ENCODE measurements around the gene MDFIC.

MDFIC gene

DNA sequence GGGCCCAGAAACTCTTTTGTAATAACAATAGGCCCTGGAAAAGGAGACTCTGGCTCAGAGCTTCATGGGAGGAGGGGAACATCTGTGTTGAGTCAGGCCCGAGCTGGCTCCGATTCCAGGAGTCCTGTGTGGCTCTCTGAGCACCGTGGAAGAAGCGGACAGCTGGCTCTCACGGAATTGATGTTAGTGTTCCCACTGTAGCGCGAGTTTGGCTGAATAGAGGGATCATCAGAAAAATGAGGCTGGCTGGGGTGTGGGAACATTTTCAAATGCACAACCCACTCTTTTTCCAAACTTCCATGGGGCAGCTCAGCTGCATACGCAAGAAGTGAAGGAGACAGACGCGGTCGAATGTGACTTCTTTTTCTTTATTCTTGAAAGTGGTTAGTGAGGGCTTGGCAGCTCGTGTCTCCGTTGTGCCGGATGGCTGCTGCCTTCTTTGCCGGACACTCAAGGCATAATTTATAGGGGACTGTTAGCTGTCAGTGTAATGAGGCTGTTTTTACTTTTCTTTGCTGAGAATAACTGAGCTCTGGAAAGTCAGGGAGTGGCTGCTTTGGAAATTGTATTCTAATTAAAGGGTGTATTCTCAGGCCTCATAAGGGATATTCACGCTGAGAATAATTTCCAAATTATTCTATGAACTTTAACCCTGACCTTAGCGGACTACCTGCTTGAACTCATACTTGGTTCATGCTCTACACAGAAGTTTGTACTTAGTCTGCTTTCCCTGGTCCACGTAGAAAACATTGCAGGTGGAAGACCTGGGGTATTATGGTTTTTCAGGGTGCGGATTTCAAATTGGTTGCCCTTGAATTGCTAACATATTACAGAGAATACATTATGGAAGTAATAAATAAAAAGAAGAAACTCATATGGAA, 23.1 kb downstream of the MDFIC start:
- no peak overlapping the region for H3K27ac ChIP-seq (ENCODE audit: low read depth, low read length)
- H3K4ac ChIP-seq (ENCODE audit: low read depth, low read length) = no peak overlapping the region
- no peak overlapping the region for H2BK5ac ChIP-seq (ENCODE audit: low read depth, low read length, poor library complexity)
- no peak overlapping the region for H2AFZ ChIP-seq (ENCODE audit: insufficient read depth, low read length, poor library complexity)
- peaks cover 2 to 4% of the 10 kb centered on the region in 2 experiments for H3K36me3 ChIP-seq (ENCODE audit: control insufficient read depth in 1 of 2, insufficient read depth in 2 of 2, low read length in 2 of 2)
- H3K79me1 ChIP-seq (ENCODE audit: low read length) = no peaks in the 10 kb centered on the region
- H3K4me3 ChIP-seq (ENCODE audit: low read depth, low read length) = no peak overlapping the region
- H2BK120ac ChIP-seq (ENCODE audit: insufficient read depth, low read length, poor library complexity) = no peak overlapping the region
- no peak overlapping the region for H4K8ac ChIP-seq (ENCODE audit: low read depth, low read length)
- no CpG with 5 or more reads among the region's 19 CpGs for WGBS (ENCODE audit: extremely low coverage, insufficient coverage, insufficient read length)
- H3K18ac ChIP-seq (ENCODE audit: low read length) = no peak overlapping the region
- H2AK5ac ChIP-seq (ENCODE audit: low read length) = no peak overlapping the region
- H3K9ac ChIP-seq (ENCODE audit: low read length) = no peak overlapping the region
- no peak overlapping the region for H4K91ac ChIP-seq (ENCODE audit: low read depth, low read length)
- no peak overlapping the region for H3K23ac ChIP-seq (ENCODE audit: low read length)
- H3K9me3 ChIP-seq (ENCODE audit: insufficient read depth, low read depth, low read length) = no peaks in the 10 kb centered on the region
- H4K12ac ChIP-seq (ENCODE audit: low read depth, low read length) = no peak overlapping the region
- H3K14ac ChIP-seq (ENCODE audit: low read length) = no peak overlapping the region
- H3K27me3 ChIP-seq (ENCODE audit: insufficient read depth, low read length) = no peaks in the 10 kb centered on the region
- H3K4me2 ChIP-seq (ENCODE audit: low read length) = no peak overlapping the region
- H3K79me2 ChIP-seq (ENCODE audit: control insufficient read depth, insufficient read depth, low read length, poor library complexity) = no peaks in the 10 kb centered on the region
- no peak overlapping the region for H2BK12ac ChIP-seq (ENCODE audit: low read length)
- H3K4me1 ChIP-seq (ENCODE audit: control insufficient read depth in 1 of 2, insufficient read depth in 2 of 2, low read length in 2 of 2) = no peaks in the 10 kb centered on the region
- DNase-seq = no peak

GRCh38 chr7:114949231-114949630, 27.3 kb downstream of the MDFIC start:
- Histone ChIP-seq H3K79me2 (ENCODE audit: control insufficient read depth, insufficient read depth, low read length, poor library complexity) (no peaks in the 10 kb centered on the region), H2AFZ (ENCODE audit: insufficient read depth, low read length, poor library complexity) (no peak overlapping the region), H3K36me3 (ENCODE audit: control insufficient read depth in 1 of 2, insufficient read depth in 2 of 2, low read length in 2 of 2) (peaks cover 2 to 4% of the 10 kb centered on the region in 2 experiments), H4K8ac (ENCODE audit: low read depth, low read length) (no peak overlapping the region), H3K4me2 (ENCODE audit: low read length) (no peak overlapping the region), H3K4me1 (ENCODE audit: control insufficient read depth in 1 of 2, insufficient read depth in 2 of 2, low read length in 2 of 2) (no peaks in the 10 kb centered on the region), H2BK12ac (ENCODE audit: low read length) (no peak overlapping the region), H3K4me3 (ENCODE audit: low read depth, low read length) (no peak overlapping the region), H3K18ac (ENCODE audit: low read length) (no peak overlapping the region), H3K23ac (ENCODE audit: low read length) (no peak overlapping the region), H3K4ac (ENCODE audit: low read depth, low read length) (no peak overlapping the region), H2BK5ac (ENCODE audit: low read depth, low read length, poor library complexity) (no peak overlapping the region), H3K27me3 (ENCODE audit: insufficient read depth, low read length) (no peaks in the 10 kb centered on the region), H2BK120ac (ENCODE audit: insufficient read depth, low read length, poor library complexity) (no peak overlapping the region), H2AK5ac (ENCODE audit: low read length) (no peak overlapping the region), H4K12ac (ENCODE audit: low read depth, low read length) (no peak overlapping the region), H3K9me3 (ENCODE audit: insufficient read depth, low read depth, low read length) (no peaks in the 10 kb centered on the region), H3K14ac (ENCODE audit: low read length) (no peak overlapping the region), H3K79me1 (ENCODE audit: low read length) (no peaks in the 10 kb centered on the region), H3K27ac (ENCODE audit: low read depth, low read length) (no peak overlapping the region), H4K91ac (ENCODE audit: low read depth, low read length) (no peak overlapping the region), H3K9ac (ENCODE audit: low read length) (no peak overlapping the region)
- DNase-seq = no peak
- WGBS (ENCODE audit: extremely low coverage, insufficient coverage, insufficient read length) = no CpG with 5 or more reads among the region's 1 CpG

- H3K4ac ChIP-seq (ENCODE audit: low read depth, low read length) = no peak overlapping the region
- no peak overlapping the region for H2BK120ac ChIP-seq (ENCODE audit: insufficient read depth, low read length, poor library complexity)
- H3K79me2 ChIP-seq (ENCODE audit: control insufficient read depth, insufficient read depth, low read length, poor library complexity) = no peaks in the 10 kb centered on the region
- H4K8ac ChIP-seq (ENCODE audit: low read depth, low read length) = no peak overlapping the region
- no peak overlapping the region for H3K23ac ChIP-seq (ENCODE audit: low read length)
- no peaks in the 10 kb centered on the region for H3K36me3 ChIP-seq (ENCODE audit: control insufficient read depth in 1 of 2, insufficient read depth in 2 of 2, low read length in 2 of 2)
- no peak overlapping the region for H2AK5ac ChIP-seq (ENCODE audit: low read length)
- no peak overlapping the region for H3K27ac ChIP-seq (ENCODE audit: low read depth, low read length)
- no peak overlapping the region for H3K9ac ChIP-seq (ENCODE audit: low read length)
- no peak overlapping the region for H3K4me3 ChIP-seq (ENCODE audit: low read depth, low read length)
- H3K4me1 ChIP-seq (ENCODE audit: control insufficient read depth in 1 of 2, insufficient read depth in 2 of 2, low read length in 2 of 2) = no peaks in the 10 kb centered on the region
- no peak overlapping the region for H4K12ac ChIP-seq (ENCODE audit: low read depth, low read length)
- no peak overlapping the region for H3K4me2 ChIP-seq (ENCODE audit: low read length)
- WGBS (ENCODE audit: extremely low coverage, insufficient coverage, insufficient read length) = no CpG with 5 or more reads among the region's 3 CpGs
- H3K14ac ChIP-seq (ENCODE audit: low read length) = no peak overlapping the region
- no peak overlapping the region for H2AFZ ChIP-seq (ENCODE audit: insufficient read depth, low read length, poor library complexity)
- H3K18ac ChIP-seq (ENCODE audit: low read length) = no peak overlapping the region
- no peak overlapping the region for H2BK5ac ChIP-seq (ENCODE audit: low read depth, low read length, poor library complexity)
- no peak for DNase-seq
- H3K9me3 ChIP-seq (ENCODE audit: insufficient read depth, low read depth, low read length) = no peaks in the 10 kb centered on the region
- no peaks in the 10 kb centered on the region for H3K27me3 ChIP-seq (ENCODE audit: insufficient read depth, low read length)
- H4K91ac ChIP-seq (ENCODE audit: low read depth, low read length) = no peak overlapping the region
- H2BK12ac ChIP-seq (ENCODE audit: low read length) = no peak overlapping the region
- no peaks in the 10 kb centered on the region for H3K79me1 ChIP-seq (ENCODE audit: low read length)
These were observed 30.4 kb downstream of the MDFIC start for GRCh38 chr7:114952296-114952695.

DNA sequence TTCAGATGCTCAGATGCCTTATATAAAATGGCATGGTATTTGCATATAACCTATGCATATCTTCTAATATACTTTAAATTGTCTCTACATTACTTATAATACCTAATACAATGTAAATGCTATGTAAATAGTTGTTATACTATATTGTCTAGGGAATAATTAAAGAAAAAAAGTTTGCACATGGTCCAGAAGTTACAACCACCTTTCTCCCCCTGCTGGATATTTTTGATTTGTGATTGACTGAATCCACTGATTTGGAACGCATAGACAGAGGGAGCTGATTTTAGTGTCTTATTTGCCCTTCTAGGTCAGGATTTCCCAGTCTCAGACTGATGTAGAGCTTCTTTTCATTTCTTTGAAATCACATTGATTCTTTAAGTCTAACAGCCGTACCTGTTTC, 31.8 kb downstream of the MDFIC start:
- no peak overlapping the region for H4K12ac ChIP-seq (ENCODE audit: low read depth, low read length)
- no peak overlapping the region for H3K18ac ChIP-seq (ENCODE audit: low read length)
- H3K9me3 ChIP-seq (ENCODE audit: insufficient read depth, low read depth, low read length) = no peaks in the 10 kb centered on the region
- H3K79me2 ChIP-seq (ENCODE audit: control insufficient read depth, insufficient read depth, low read length, poor library complexity) = no peaks in the 10 kb centered on the region
- no peak overlapping the region for H2BK120ac ChIP-seq (ENCODE audit: insufficient read depth, low read length, poor library complexity)
- DNase-seq = no peak
- no peak overlapping the region for H3K4me3 ChIP-seq (ENCODE audit: low read depth, low read length)
- H3K27me3 ChIP-seq (ENCODE audit: insufficient read depth, low read length) = no peaks in the 10 kb centered on the region
- H3K79me1 ChIP-seq (ENCODE audit: low read length) = no peaks in the 10 kb centered on the region
- H3K23ac ChIP-seq (ENCODE audit: low read length) = no peak overlapping the region
- no peak overlapping the region for H4K91ac ChIP-seq (ENCODE audit: low read depth, low read length)
- no peak overlapping the region for H2AK5ac ChIP-seq (ENCODE audit: low read length)
- no peak overlapping the region for H4K8ac ChIP-seq (ENCODE audit: low read depth, low read length)
- H2BK5ac ChIP-seq (ENCODE audit: low read depth, low read length, poor library complexity) = no peak overlapping the region
- WGBS (ENCODE audit: extremely low coverage, insufficient coverage, insufficient read length) = no CpG with 5 or more reads among the region's 2 CpGs
- no peak overlapping the region for H3K27ac ChIP-seq (ENCODE audit: low read depth, low read length)
- no peak overlapping the region for H3K4me2 ChIP-seq (ENCODE audit: low read length)
- no peak overlapping the region for H3K14ac ChIP-seq (ENCODE audit: low read length)
- H3K4me1 ChIP-seq (ENCODE audit: control insufficient read depth in 1 of 2, insufficient read depth in 2 of 2, low read length in 2 of 2) = no peaks in the 10 kb centered on the region
- H2BK12ac ChIP-seq (ENCODE audit: low read length) = no peak overlapping the region
- no peak overlapping the region for H2AFZ ChIP-seq (ENCODE audit: insufficient read depth, low read length, poor library complexity)
- no peak overlapping the region for H3K4ac ChIP-seq (ENCODE audit: low read depth, low read length)
- H3K36me3 ChIP-seq (ENCODE audit: control insufficient read depth in 1 of 2, insufficient read depth in 2 of 2, low read length in 2 of 2) = no peaks in the 10 kb centered on the region
- no peak overlapping the region for H3K9ac ChIP-seq (ENCODE audit: low read length)

Data from trophoblast cell (in vitro differentiated cells and primary cell).